Stimulated activated CD4-positive, alpha-beta T cell treated with anti-CD3 and anti-CD28 coated beads, TNF-alpha, amount 100 ng/mL, for 24 hours (primary cell): ENCODE measurements around the gene OR6B2.
"Not testable (repeated sequence)": the region's sequence is repeated elsewhere in the genome, so short reads cannot be mapped to it uniquely, and the experiment has no call there.

Experiments
- DNase-seq, 3 experiments: peaks; one replicate each; pipeline ENCODE4 v3.0.0-alpha.2; 2020; ENCODE audit warnings: low read depth in 3 of 3

OR6B2 gene

DNA sequence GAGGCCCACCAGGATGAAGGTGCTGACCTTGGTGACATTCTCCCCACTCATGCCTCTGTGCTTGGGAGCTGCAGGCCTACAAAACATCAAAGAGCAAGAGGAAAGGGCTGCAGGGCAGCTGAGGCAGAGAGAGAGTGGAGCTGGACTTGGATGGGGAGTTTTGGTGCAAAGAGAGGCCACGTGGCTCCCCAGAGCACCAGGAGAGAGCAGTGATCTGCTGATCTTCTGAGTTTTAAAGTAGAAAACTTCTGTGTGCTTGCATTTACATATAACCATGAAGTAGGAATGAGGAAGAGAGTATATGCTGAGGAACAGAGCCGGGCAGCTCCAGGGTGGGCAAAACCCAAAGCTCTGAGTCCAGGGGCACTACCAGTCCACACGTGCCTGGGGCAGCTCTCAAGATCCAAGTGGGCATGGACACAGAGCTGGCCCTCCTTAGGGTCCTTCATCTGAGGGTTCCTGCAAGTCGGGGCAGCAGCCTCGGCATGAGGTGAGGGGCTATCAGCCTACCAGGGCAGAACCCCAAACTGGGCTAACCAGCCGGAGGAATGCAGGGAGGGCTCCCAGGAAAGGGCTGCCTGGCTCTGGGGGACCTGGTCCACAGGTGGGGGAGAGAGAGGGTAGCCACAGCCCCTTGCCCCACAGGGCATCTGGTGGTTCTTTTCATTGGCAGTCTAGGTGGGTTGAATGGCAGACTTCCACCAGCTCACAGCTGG lies at the start of gene OR6B2:
OR6B2 (minus strand) TSS at position 51 of the 716 bp plus-strand sequence; CDS start at position 51, 0 bp downstream.
- DNase-seq = no peak

DNA sequence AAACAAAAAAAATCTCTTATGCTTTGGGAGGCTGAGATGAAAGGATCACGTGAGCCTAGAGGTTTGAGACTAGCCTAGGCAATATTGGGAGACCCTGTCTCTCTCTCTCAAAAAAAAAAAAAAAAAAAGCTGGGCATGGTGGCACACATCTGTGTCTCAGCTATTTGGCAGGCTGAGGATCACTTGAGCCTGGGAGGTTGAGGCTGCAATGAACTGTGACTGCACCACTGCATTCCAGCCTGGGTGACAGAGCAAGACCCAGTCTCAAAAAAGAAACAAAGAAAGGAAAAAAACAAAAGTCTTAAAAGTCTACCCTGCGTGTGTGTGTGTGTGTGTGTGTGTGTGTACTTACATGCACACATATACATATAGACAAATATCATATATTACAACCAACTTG lies 48.4 kb upstream of the OR6B2 start:
- no peak for DNase-seq

- DNase-seq = no peak
Observed at GRCh38 chr2:240077442-240077841, 47.2 kb upstream of the OR6B2 start.

DNA sequence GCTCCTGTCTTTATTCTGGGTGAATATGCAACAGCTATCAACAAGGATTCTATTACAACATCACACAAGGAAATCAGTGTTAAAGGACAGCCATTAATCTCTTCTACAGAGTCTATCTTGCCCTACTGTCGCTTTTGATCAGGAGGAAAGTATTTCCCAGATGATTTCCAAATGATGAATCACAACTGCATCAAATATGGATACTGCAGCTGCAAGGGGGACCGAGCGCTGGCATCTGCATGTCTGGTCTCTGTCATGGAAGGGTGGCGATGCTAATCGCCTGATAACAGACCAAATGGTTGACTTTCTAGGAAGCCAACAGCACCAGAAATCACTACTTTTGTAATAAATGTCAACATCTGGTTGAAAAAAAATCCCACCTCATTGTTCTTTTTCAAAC lies 44.3 kb upstream of the OR6B2 start:
- DNase-seq = no peak

GRCh38 chr2:240070907-240071306 lies 40.7 kb upstream of the OR6B2 start:
- no peak for DNase-seq

GRCh38 chr2:240069829-240070228 lies 39.6 kb upstream of the OR6B2 start:
- no peak for DNase-seq

DNA sequence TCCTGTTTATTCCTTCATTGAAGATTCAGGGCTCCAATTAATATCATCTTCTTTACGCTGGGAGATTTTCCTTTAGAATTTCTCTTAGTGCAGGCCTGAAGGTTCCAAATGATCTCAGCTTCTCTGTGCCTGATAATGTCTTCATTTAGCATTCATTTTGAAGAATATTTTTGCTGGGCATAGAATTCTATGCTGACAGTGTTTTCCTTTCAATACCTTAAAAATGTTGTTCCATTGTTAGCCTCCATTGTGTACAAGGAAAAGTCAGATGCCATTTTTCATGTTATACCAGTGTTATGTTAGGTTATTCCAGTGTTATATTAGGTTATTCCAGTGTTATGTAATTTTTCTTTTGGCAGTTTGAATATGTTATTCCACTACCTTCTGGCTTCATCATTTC lies 38.0 kb upstream of the OR6B2 start:
- no peak for DNase-seq

DNA sequence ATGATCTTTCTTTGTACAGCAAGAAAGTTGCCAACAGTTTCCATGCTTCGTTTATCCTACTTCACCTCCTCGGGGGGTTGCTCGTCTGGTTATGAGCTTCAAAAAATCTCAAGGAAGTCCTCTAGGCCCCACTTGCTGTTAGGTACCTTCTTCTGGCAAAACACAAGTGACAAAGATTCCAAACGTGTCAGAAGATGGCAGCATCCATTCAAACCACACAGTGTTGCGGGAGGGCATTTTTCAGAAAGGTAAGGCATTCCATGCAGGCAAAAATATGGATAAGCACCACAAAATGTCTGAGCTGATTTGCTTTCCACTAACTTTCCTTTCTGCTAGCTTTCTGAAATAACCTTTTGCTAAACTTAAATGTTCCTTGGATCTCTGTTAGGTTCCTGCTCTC lies 36.3 kb upstream of the OR6B2 start:
- no peak for DNase-seq

DNA sequence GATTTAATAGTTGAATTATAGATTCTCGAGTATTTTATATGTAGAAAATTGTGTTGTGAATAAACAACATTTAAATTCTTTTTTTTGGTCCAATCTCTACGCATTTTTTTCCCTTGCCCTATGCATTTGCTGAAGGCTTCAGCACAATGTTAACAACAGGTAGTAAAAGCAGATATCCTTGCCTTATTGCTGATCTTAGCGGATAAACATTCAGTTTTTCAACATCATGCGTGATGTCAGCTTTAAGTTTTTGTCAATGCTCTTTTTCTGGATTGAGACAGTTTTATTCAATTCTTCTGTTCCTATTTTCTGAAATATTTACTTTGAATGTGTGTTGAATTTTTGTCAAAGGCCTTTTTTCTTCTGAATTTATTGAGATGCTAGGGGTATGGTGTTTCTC lies 34.7 kb upstream of the OR6B2 start:
- DNase-seq = no peak

- peak in 2 of 3 experiments; percentile 11 to 34 for DNase-seq
Observed at GRCh38 chr2:240060977-240061591, 30.9 kb upstream of the OR6B2 start.

DNA sequence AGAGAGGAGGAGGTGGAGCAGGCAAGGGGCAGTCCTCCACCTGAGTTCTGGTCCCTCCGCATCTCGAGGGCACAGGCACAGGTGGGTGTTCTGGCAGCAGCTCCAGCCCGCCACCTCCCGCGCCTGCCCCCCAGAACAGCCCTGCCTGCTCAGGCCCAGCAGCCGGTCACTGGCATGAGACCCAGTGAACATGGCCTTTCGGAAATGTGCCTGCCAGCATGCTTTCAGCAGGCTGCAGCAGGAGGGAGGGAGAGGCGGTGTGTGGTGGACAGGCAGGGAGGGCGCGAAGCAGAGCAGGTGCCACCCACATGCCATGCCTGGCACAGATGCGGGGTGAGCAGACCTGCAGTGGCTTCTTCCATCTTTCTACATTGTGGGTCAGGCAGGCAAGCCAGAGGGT lies 26.4 kb upstream of the OR6B2 start:
- no peak for DNase-seq

- DNase-seq = no peak
Observed at GRCh38 chr2:240055177-240055917, 25.1 kb upstream of the OR6B2 start.

- DNase-seq = no peak
Observed at GRCh38 chr2:240053173-240054155, 23.2 kb upstream of the OR6B2 start, which contains the start of gene OR6B3. Gene OR6B3 (minus strand): TSS chr2:240053521.

DNA sequence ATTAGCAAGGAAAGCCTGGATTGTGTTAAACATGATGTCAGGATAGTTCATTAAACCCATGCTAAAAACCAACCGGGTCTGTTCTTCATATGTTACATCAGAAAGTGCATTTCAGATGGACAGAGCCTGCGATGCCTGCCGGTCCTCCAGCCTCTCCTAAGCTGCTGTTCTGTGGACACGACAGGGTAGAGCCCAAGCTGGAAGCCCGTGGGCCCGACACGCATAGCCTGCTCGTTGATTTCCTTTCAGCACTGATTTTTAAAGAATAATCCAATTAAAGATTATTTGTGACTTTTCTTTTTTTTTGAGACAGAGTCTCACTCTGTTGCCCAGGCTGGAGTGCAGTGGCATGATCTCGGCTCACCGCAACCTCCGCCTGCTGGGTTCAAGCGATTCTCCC lies 22.3 kb upstream of the OR6B2 start:
- no peak for DNase-seq

DNA sequence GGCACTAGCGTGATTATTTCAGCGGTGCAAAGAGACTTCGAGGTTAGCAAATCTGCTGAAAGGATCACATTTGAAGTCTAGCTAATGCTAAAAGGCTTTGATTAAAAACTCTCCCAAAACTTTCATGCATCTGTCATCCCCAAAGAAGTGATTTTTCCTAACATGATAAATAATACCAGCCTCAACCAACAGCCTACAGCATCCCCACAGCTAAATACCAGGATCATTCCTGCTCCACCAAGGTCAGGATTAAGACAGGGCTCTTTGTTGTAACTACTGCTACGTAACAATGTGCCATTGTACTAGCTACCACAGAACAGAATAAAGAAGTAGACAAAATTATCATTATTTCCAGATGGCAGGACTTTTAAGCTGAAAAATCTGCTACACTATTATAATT lies 21.5 kb upstream of the OR6B2 start:
- DNase-seq = no peak

- no peak for DNase-seq
Observed at GRCh38 chr2:240050278-240050677, 20.0 kb upstream of the OR6B2 start.

DNA sequence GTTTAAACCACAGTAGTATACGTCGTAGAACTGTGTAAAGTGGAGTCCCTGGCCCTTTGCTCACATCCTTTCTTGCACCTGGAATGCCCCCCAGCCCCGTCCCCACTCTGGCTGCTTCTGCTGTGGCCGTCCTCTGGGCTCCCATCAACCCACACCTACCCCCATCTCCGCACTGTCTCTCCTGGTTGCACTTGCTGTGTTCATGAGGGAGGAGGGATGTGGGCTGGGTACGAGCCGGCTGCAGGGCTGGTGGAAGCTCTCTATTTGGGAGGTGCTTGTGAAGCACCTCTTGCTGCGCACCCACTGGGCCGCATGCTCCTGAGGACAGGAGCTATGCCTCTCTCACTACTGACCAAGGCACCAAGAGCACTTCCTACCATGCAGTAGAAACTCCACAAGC lies 18.0 kb upstream of the OR6B2 start:
- no peak for DNase-seq

DNA sequence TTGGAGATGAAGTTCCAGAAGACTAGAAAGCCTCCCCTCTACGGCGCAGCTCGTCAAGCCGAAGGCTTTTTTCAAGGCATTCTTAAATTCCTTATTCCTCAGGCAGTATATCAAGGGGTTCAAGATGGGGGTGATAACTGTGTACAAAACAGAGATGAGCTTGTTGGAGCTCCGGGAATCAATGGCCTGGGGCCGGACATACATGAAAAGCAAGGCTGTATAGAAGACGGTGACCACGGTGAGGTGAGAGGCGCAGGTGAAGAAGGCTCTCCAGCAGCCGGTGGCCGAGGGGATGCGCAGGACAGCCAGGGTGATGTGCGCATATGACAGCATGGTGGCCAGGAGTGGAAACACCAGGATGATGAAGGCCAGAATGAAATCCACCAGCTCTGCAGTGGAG lies 14.9 kb upstream of the OR6B2 start:
- DNase-seq = no peak

GRCh38 chr2:240044096-240044495 lies 13.9 kb upstream of the OR6B2 start:
- not testable (repeated sequence) for DNase-seq

DNA sequence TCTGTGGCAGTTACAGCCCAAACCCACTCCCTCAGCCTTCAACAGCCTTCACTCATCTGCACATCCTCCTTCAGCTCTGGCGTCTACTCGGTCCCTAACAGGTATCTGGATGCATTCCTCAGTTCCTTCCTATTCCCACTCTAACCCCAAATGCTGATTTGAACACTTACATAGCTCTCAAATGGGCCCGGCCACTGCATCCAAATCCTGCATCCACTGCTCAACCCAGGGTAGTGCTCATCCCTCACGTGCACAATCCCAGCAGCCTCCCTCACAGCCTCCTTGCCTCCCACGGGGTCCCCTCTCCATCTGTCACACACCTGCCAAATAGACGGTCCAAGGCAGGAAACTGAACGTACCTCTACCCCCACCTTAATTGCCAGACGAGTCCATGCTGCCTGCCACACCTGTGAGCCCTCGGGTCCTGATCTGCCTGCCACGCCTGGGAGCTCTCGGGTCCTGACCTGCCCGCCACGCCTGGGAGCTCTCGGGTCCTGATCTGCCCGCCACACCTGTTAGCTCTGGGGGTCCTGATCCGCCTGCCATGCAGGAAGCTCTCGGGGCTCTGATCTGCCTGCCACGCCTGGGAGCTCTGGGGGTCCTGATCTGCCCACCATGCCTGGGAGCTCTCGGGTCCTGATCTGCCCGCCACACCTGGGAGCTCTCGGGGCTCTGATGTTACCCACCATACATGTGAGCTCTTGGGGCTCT lies 13.2 kb upstream of the OR6B2 start:
- no peak for DNase-seq

GRCh38 chr2:240042740-240043139 lies 12.5 kb upstream of the OR6B2 start:
- DNase-seq = no peak
